ENCODE data around the gene GAS6.
"Not testable (repeated sequence)": the region's sequence is repeated elsewhere in the genome, so short reads cannot be mapped to it uniquely, and the experiment has no call there.

GAS6 gene

GRCh38 chr13:113837560-113838355 is 26.1 kb downstream of the GAS6 start:
- Histone ChIP-seq H3K36me3 (replicated peaks) (no peaks in the 10 kb centered on the region), H3K9me3 (no peaks in the 10 kb centered on the region), H3K4me3 (no peak overlapping the region), H3K4me1 (no peaks in the 10 kb centered on the region), H3K27me3 (ENCODE audit: low read depth) (no peaks in the 10 kb centered on the region)
- in situ Hi-C loops (cut with MboI; ENCODE audit: low sequenced_read_pairs): no loop called here
- peak in 1 of 2 experiments; percentile 46 for DNase-seq (ENCODE audit: low spot score in 2 of 2)

DNA sequence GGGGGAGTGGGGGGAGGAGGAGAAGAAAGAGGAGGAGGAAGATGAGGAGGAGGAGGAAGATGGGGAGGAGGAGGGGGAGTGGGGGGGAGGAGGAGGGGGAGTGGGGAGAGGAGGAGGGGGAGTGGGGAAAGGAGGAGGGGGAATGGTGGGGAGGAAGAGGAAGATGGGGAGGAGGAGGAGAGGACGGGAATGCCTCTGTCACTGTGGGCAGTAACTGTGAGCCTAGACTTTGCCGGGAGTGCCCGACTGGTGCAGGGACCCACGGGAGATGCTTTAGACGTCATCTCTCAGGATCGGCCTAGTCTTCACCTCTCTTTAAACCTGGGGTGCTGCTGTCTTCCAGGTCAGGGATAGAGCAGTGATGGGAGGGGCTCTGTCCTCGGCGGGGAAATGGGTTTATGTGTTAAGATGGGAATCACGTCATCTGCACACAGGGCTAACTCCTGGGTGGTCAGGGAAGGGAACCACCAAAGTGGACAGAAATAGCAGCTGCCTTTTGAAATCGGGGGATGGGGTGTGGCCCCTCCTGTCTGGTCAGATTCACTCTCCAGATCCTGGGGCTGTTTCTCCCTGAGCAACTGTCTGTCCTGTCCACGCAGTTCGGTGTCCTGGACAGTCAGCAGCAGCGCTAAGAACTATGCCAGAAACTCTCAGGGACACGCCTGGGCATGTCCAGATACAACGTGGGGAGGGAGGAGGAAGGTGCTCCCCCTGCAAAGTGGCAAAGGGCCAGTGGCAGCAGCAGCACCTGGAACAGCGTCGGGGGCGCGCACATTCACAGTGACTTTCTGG is 26.9 kb downstream of the GAS6 start:
- in situ Hi-C loops (cut with MboI; ENCODE audit: low sequenced_read_pairs): no loop called here
- no peaks in the 10 kb centered on the region for H3K9me3 ChIP-seq
- H3K27me3 ChIP-seq (ENCODE audit: low read depth): no peaks in the 10 kb centered on the region
- no peaks in the 10 kb centered on the region for H3K36me3 ChIP-seq (replicated peaks)
- peak in 1 of 2 experiments; percentile 48 for DNase-seq (ENCODE audit: low spot score in 2 of 2)
- no peak overlapping the region for H3K4me3 ChIP-seq
- H3K4me1 ChIP-seq: no peaks in the 10 kb centered on the region

DNA sequence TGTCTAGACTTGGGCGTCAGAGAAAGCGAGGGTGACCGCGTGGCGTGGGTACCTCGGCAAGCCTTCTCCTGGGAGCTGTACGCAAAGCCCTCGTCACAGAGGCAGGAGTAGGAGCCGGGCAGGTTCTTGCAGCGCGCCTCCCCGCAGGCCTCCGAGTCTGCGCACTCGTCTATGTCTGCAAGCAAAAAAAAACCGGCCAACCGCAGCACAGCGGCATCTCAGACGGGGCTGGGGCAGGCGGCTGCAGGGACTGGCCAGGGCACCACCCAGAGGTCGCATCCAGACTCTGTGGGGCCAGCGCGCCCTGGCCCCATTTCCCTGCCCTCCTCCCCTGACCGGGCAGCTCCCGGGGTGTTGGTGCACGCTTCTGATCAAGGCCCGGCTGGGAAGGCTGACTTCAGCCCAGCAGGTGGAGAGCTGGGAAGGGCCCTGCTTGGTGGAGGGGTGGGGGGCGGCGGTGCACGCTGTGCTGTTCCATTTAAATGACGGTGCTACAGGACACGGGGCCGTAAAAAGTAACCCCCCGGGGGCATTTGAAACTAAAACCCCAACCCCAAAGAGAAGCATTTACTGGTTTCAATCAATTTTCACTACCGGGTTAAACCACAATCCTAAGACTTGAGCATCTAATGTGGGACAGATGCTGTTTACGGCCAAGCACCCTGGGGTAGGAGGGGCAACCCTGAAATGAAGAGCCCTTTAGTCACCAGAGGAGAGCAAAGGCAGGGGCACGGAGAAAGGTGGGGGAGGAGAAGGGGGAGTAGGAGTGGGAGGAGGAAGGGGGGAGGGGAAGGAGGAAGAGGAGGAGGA is 28.2 kb downstream of the GAS6 start:
- no peaks in the 10 kb centered on the region for H3K27me3 ChIP-seq (ENCODE audit: low read depth)
- in situ Hi-C loops (cut with MboI; ENCODE audit: low sequenced_read_pairs): no loop called here
- H3K4me1 ChIP-seq: no peaks in the 10 kb centered on the region
- H3K9me3 ChIP-seq: no peaks in the 10 kb centered on the region
- DNase-seq (ENCODE audit: low spot score in 2 of 2): no peak
- H3K36me3 ChIP-seq (replicated peaks): no peaks in the 10 kb centered on the region
- no peak overlapping the region for H3K4me3 ChIP-seq

DNA sequence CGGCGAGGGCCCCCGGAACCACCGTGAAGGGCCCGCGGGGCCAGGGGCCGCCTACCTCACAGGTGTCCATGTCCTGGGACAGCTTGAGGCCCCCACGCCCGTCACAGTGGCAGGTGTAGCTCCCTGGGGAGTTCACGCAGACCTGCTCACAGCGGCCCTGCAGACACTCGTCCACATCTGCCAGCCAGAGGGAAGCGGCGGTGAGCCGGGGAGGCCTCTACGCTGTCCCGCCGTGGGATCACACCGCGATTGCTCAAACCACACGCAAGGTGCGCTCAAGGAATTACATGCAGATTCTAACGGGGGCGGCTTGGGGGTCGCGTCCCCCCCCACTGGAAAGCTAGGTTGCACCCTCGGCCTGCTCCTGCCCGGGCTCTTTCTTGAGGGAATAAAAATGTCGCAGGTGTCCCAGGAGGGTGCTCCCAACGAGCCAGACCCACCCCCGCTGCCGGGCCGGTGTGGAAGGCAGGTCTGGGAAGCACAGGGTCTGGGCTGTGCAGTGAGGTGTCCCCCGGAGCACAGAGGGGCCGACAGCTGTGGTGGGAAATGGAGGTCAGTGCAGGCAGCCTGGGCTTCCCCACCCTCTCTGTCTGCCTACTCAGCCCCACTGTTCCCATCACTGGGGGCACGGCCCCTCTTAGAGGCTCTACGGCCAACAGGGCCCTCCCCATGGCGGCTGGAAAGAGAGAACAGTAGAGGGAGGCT is 29.2 kb downstream of the GAS6 start:
- no peaks in the 10 kb centered on the region for H3K36me3 ChIP-seq (replicated peaks)
- H3K4me1 ChIP-seq: no peaks in the 10 kb centered on the region
- in situ Hi-C loops (cut with MboI; ENCODE audit: low sequenced_read_pairs): no loop called here
- no peaks in the 10 kb centered on the region for H3K9me3 ChIP-seq
- no peak for DNase-seq (ENCODE audit: low spot score in 2 of 2)
- H3K27me3 ChIP-seq (ENCODE audit: low read depth): no peaks in the 10 kb centered on the region
- H3K4me3 ChIP-seq: no peak overlapping the region

GRCh38 chr13:113834006-113834405 is 29.9 kb downstream of the GAS6 start:
- in situ Hi-C loops (cut with MboI; ENCODE audit: low sequenced_read_pairs); H3K4me3 ChIP-seq; H3K27me3 ChIP-seq (ENCODE audit: low read depth); H3K9me3 ChIP-seq; H3K36me3 ChIP-seq (replicated peaks); DNase-seq (ENCODE audit: low spot score in 2 of 2); H3K4me1 ChIP-seq: not testable (repeated sequence)

GRCh38 chr13:113833111-113833830 is 30.6 kb downstream of the GAS6 start:
- DNase-seq (ENCODE audit: low spot score in 2 of 2): no peak
- H3K4me3 ChIP-seq: no peak overlapping the region
- no peaks in the 10 kb centered on the region for H3K36me3 ChIP-seq (replicated peaks)
- no peaks in the 10 kb centered on the region for H3K4me1 ChIP-seq
- in situ Hi-C loops (cut with MboI; ENCODE audit: low sequenced_read_pairs): no loop called here
- no peaks in the 10 kb centered on the region for H3K27me3 ChIP-seq (ENCODE audit: low read depth)
- H3K9me3 ChIP-seq: no peaks in the 10 kb centered on the region

GRCh38 chr13:113832631-113833030 is 31.2 kb downstream of the GAS6 start:
- Histone ChIP-seq H3K4me3 (no peak overlapping the region), H3K36me3 (replicated peaks) (no peaks in the 10 kb centered on the region), H3K9me3 (no peaks in the 10 kb centered on the region), H3K27me3 (ENCODE audit: low read depth) (no peaks in the 10 kb centered on the region), H3K4me1 (no peaks in the 10 kb centered on the region)
- no peak for DNase-seq (ENCODE audit: low spot score in 2 of 2)
- in situ Hi-C loops (cut with MboI; ENCODE audit: low sequenced_read_pairs): no loop called here

GRCh38 chr13:113832205-113832604 is 31.7 kb downstream of the GAS6 start:
- H3K36me3 ChIP-seq (replicated peaks): no peaks in the 10 kb centered on the region
- in situ Hi-C loops (cut with MboI; ENCODE audit: low sequenced_read_pairs): no loop called here
- H3K4me1 ChIP-seq: no peaks in the 10 kb centered on the region
- H3K27me3 ChIP-seq (ENCODE audit: low read depth): no peaks in the 10 kb centered on the region
- no peak overlapping the region for H3K4me3 ChIP-seq
- DNase-seq (ENCODE audit: low spot score in 2 of 2): no peak
- H3K9me3 ChIP-seq: no peaks in the 10 kb centered on the region

- H3K4me3 ChIP-seq: no peak overlapping the region
- no peaks in the 10 kb centered on the region for H3K9me3 ChIP-seq
- in situ Hi-C loops (cut with MboI; ENCODE audit: low sequenced_read_pairs): no loop called here
- no peaks in the 10 kb centered on the region for H3K36me3 ChIP-seq (replicated peaks)
- no peaks in the 10 kb centered on the region for H3K4me1 ChIP-seq
- H3K27me3 ChIP-seq (ENCODE audit: low read depth): no peaks in the 10 kb centered on the region
- no peak for DNase-seq (ENCODE audit: low spot score in 2 of 2)
Observed at GRCh38 chr13:113831061-113831460, 32.8 kb downstream of the GAS6 start.

DNA sequence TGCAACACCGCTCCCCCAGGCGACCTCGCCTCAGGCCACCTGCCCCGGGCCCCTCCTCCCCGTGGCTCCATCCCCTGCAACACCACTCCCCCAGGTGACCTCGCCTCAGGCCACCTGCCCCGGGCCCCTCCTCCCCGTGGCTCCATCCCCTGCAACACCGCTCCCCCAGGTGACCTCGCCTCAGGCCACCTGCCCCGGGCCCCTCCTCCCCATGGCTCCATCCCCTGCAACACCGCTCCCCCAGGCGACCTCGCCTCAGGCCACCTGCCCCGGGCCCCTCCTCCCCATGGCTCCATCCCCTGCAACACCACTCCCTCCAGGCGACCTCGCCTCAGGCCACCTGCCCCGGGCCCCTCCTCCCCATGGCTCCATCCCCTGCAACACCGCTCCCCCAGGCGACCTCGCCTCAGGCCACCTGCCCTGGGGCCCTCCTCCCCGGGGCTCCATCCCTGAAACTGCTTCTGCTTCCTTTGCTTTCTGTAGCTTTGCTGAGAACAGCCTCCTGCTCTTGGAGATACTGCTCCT is 33.4 kb downstream of the GAS6 start:
- H3K4me1 ChIP-seq; H3K36me3 ChIP-seq (replicated peaks); H3K27me3 ChIP-seq (ENCODE audit: low read depth); H3K9me3 ChIP-seq; DNase-seq (ENCODE audit: low spot score in 2 of 2); H3K4me3 ChIP-seq; in situ Hi-C loops (cut with MboI; ENCODE audit: low sequenced_read_pairs): not testable (repeated sequence)

DNA sequence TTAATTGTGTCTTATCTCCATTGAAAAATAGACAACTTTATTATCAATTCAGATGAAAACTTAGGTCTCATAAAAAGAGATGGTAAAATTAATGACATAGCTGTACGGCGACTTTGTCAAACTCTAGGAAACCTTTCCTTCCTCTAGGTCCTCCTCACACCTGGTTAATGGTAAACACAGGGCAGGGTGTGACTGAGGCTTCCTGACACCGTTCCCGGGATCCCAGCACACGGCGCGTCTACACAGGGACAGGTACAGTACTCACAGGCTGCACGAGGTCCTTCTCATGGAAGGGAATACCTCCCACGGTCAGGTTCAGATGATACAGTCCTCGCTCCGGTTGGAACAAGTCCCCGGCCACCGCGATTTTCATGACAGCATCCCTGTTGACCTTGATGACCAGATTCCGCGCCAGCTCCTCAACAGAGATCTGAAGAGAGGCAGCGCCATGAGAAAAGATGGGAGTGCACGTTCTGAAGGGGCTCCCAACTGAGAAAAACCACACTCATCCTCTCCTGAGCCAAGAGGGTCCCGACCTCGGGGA is 35.5 kb downstream of the GAS6 start:
- no peaks in the 10 kb centered on the region for H3K9me3 ChIP-seq
- in situ Hi-C loops (cut with MboI; ENCODE audit: low sequenced_read_pairs): no loop called here
- DNase-seq (ENCODE audit: low spot score in 2 of 2): no peak
- no peak overlapping the region for H3K4me3 ChIP-seq
- no peaks in the 10 kb centered on the region for H3K36me3 ChIP-seq (replicated peaks)
- H3K27me3 ChIP-seq (ENCODE audit: low read depth): no peaks in the 10 kb centered on the region
- H3K4me1 ChIP-seq: no peaks in the 10 kb centered on the region

- H3K36me3 ChIP-seq (replicated peaks): no peaks in the 10 kb centered on the region
- no peak for DNase-seq (ENCODE audit: low spot score in 2 of 2)
- no peaks in the 10 kb centered on the region for H3K27me3 ChIP-seq (ENCODE audit: low read depth)
- H3K9me3 ChIP-seq: no peaks in the 10 kb centered on the region
- H3K4me1 ChIP-seq: no peaks in the 10 kb centered on the region
- H3K4me3 ChIP-seq: no peak overlapping the region
- in situ Hi-C loops (cut with MboI; ENCODE audit: low sequenced_read_pairs): no loop called here
Observed at GRCh38 chr13:113827021-113827420, 36.9 kb downstream of the GAS6 start.

Data from HAP-1 (cell line).